Nephron (organoid): ENCODE measurements around the gene TLE6.

ENCODE experiments used
- H3K27ac Mint-ChIP-seq, 3 experiments: 2 replicates each; pipeline ENCODE4 v1.8.0; 2020; ENCODE audit warnings: mixed read lengths in 3 of 3, mild to moderate bottlenecking in 2 of 3, moderate library complexity in 1 of 3
- H3K27me3 Mint-ChIP-seq: 2 replicates; pipeline ENCODE4 v1.8.0; 2021; ENCODE audit warnings: low read depth, mild to moderate bottlenecking, moderate library complexity, mixed read lengths
- H3K36me3 Mint-ChIP-seq: 2 replicates; pipeline ENCODE4 v1.8.0; 2020; ENCODE audit warnings: low read depth, mixed read lengths
- H3K4me1 Mint-ChIP-seq: 2 replicates; pipeline ENCODE4 v1.8.0; 2020; ENCODE audit warnings: mixed read lengths
- H3K4me3 Mint-ChIP-seq, 3 experiments: 2 replicates each; pipeline ENCODE4 v1.8.0; 2020; ENCODE audit warnings: mild to moderate bottlenecking in 3 of 3, mixed read lengths in 3 of 3, moderate library complexity in 2 of 3
- H3K9me3 Mint-ChIP-seq: 2 replicates; pipeline ENCODE4 v1.8.0; 2020; ENCODE audit warnings: mixed read lengths
- TF ChIP-seq, protein P1 (sequence below), 3 experiments: fragments of 200-600 bp; sonication (generic); IDR thresholded peaks; one replicate each; pipeline ENCODE4 v1.5.0; 2021; ENCODE audit warnings: antibody characterized with exemption in 3 of 3; ENCODE audit not compliant: unreplicated experiment in 3 of 3

TLE6 gene

DNA sequence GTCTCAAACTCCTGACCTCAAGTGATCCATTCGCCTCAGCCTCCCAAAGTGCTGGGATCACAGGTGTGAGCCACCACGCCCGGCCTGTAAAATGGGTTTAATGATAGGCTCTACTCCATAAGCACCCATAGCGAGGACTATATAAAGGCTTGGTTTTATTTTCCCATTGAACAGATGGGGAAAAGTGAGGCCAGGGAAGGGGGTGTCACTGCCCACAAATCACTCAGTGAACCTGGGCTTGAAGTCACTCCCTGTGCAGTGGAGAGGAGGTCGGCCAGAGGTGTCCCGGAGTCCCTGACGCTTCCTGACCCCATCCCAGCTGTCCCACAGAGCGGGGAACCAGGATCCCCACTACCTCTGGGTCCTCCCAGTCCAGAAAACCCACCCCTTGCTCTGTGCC, 36.8 kb downstream of the TLE6 start:
- H3K4me1 Mint-ChIP-seq, result no peaks in the 10 kb centered on the region
- TF ChIP-seq, protein P1, sequence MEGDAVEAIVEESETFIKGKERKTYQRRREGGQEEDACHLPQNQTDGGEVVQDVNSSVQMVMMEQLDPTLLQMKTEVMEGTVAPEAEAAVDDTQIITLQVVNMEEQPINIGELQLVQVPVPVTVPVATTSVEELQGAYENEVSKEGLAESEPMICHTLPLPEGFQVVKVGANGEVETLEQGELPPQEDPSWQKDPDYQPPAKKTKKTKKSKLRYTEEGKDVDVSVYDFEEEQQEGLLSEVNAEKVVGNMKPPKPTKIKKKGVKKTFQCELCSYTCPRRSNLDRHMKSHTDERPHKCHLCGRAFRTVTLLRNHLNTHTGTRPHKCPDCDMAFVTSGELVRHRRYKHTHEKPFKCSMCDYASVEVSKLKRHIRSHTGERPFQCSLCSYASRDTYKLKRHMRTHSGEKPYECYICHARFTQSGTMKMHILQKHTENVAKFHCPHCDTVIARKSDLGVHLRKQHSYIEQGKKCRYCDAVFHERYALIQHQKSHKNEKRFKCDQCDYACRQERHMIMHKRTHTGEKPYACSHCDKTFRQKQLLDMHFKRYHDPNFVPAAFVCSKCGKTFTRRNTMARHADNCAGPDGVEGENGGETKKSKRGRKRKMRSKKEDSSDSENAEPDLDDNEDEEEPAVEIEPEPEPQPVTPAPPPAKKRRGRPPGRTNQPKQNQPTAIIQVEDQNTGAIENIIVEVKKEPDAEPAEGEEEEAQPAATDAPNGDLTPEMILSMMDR (IDR thresholded peaks at IDR 0.05; ENCODE audit: unreplicated experiment in 3 of 3), result no peak
- H3K27ac Mint-ChIP-seq, result no peak overlapping the region

DNA sequence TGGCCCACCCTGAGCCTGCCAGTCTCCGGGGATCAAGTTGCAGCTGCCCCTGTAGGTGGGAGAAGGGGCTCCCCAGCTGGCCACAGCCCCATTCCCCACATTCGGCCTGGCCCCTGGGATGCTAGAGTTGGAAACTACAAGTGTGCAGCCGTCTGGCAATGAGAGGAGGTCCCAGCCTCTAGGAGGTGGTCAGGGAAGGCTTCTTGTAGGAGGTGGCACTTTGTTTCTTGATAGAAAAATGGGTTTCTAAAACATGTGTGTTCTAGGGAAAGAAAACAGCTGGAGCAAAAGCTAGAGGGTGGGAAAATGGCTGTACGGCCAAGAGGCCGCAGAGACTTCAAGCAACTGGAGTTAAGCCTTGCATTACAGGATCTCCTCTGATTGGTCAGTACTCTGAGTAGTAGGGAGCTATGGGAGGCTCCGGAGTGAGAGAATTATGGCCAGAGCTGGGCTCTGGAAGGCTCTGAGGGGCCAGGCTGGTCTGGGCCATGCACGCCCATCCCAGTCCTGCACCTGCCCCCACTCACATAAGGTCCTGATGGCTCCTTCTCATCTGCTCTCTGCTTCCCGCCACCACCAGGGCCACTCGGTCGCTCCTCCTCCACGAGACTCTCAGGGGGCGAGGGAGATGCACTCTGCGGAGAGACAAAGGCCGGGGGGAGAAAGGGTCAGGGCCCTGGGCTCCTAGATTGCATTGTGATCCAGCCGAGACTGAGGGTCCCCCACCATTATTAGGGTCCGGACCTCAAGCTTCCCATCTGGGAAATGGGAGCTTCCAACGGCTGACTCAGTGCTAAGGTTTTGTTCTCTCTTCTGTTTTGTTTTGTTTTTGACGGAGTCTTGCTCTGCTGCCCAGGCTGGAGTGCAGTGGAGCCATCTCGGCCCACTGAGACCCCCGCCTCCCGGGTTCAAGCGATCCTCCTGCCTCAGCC, 38.0 kb downstream of the TLE6 start:
- peaks cover 19% of the 10 kb centered on the region for H3K27me3 Mint-ChIP-seq
- H3K9me3 Mint-ChIP-seq, result no peaks in the 10 kb centered on the region
- H3K4me3 Mint-ChIP-seq, result no peak overlapping the region
- no peak overlapping the region for H3K27ac Mint-ChIP-seq
- TF ChIP-seq, protein P1 (IDR thresholded peaks at IDR 0.05; ENCODE audit: unreplicated experiment in 3 of 3), result no peak
- H3K36me3 Mint-ChIP-seq, result peaks cover 7% of the 10 kb centered on the region
- no peaks in the 10 kb centered on the region for H3K4me1 Mint-ChIP-seq

More for the DNA sequence above, 36.8 kb downstream of the TLE6 start:
- H3K9me3 Mint-ChIP-seq, result no peaks in the 10 kb centered on the region
- peaks cover 7% of the 10 kb centered on the region for H3K36me3 Mint-ChIP-seq
- no peak overlapping the region for H3K4me3 Mint-ChIP-seq
- H3K27me3 Mint-ChIP-seq, result peaks cover 19% of the 10 kb centered on the region

DNA sequence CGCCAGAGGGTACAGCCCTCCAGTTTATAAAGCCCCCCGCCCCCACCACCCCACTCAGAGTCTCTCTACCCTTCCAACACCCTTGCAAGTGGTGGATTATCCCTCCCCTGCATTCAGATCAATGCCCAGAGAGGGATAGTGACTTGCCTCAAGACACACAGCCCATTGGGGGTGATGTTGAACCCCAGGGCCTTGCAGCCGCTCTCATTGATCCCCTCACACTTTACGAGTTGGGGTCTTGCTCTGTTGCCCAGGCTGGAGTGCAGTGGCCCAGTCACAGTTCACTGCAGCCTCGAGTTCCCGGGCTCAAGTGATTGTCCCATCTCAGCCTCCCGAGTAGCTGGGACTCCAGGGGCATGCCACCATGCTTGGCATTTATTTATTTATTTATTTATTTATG, 40.6 kb downstream of the TLE6 start:
- H3K9me3 Mint-ChIP-seq, result no peaks in the 10 kb centered on the region
- H3K27me3 Mint-ChIP-seq, result peaks cover 24% of the 10 kb centered on the region
- no peaks in the 10 kb centered on the region for H3K4me1 Mint-ChIP-seq
- H3K27ac Mint-ChIP-seq, result no peak overlapping the region
- H3K4me3 Mint-ChIP-seq, result no peak overlapping the region
- H3K36me3 Mint-ChIP-seq, result peaks cover 7% of the 10 kb centered on the region
- TF ChIP-seq, protein P1 (IDR thresholded peaks at IDR 0.05; ENCODE audit: unreplicated experiment in 3 of 3), result no peak

DNA sequence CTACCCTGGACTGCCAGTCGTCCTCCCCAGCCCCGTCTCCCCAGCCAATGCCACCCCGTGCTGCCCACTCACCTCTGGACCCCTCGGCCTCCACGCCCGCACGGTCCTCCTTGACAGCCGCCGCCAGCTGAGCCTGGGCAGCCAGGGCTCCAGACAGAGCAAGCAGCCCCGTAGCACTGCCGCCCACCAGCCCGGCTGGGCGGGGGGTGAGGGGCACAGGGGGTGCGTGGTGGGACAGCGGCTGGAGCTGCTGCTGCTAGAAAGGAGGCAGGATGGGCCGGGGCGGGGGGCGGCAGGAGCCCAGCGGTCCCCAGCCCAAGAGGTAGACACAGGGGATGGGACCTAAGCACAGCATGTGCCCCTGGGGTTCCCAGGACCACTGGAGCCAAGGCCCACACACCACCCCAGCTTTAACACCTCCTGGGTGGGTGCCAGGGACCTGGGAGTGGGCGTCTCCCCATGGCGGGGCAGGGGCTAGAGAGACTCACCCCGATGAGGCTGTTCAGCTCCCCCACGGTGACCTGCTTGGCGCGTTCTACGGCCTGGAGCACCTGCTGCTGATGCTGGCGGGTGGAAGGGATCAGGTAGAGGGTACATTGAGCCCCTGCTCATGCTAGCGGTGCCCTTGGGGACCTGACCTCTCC, 42.0 kb downstream of the TLE6 start:
- TF ChIP-seq, protein P1 (IDR thresholded peaks at IDR 0.05; ENCODE audit: unreplicated experiment in 3 of 3), result no peak
- Mint-ChIP-seq H3K9me3 (no peaks in the 10 kb centered on the region), H3K4me1 (no peaks in the 10 kb centered on the region), H3K4me3 (no peak overlapping the region), H3K36me3 (peaks cover 3% of the 10 kb centered on the region), H3K27me3 (peaks cover 34% of the 10 kb centered on the region), H3K27ac (no peak overlapping the region)

DNA sequence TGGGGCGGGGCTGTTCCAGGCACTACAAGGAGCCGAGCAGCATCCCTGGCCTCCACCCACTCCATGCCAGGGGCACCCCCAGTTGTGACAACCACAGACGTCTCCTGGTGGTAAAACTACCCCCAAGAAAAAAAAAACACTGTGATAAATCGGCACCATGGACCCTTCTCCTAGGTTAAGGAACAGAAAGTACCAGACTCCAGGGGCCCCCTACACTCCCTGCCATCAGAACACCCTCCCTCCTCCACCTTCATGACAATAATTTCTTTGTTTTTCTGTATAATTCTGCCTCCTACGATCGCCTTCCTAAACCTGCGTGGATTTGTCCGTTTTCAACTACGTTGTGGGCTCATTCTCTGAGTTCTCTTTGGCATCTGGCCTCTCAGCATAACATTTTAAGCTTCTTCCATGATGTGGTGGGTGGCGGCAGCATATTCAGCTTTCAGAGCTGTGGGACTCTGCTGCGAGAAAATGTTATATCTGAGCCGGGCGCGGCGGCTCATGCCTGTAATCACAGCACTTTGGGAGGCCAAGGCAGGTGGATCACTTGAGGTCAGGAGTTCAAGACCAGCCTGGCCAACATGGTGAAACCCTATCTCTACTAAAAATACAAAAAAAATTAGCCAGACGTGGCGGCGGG, 43.1 kb downstream of the TLE6 start:
- Mint-ChIP-seq H3K4me1 (peaks cover 3% of the 10 kb centered on the region), H3K4me3 (no peak overlapping the region), H3K27ac (no peak overlapping the region), H3K27me3 (peaks cover 45% of the 10 kb centered on the region), H3K9me3 (no peaks in the 10 kb centered on the region), H3K36me3 (no peaks in the 10 kb centered on the region)
- TF ChIP-seq, protein P1 (IDR thresholded peaks at IDR 0.05; ENCODE audit: unreplicated experiment in 3 of 3), result no peak
